GM18868 (cell line): ENCODE data around the gene CEMP1.
"Not testable (repeated sequence)": the region's sequence is repeated elsewhere in the genome, so short reads cannot be mapped to it uniquely, and the experiment has no call there.

ENCODE experiments used
- ATAC-seq: cut with Tn5 transposase; IDR thresholded peaks from one replicate; pipeline ENCODE4 v1.9.1; 2021; ENCODE audit warnings: mild to moderate bottlenecking, moderate library complexity; ENCODE audit not compliant: unreplicated experiment

Gene CEMP1

GRCh38 chr16:2531371-2531695 is at the start of gene CEMP1:
Gene CEMP1 (minus strand): TSS chr16:2531408. CDS start chr16:2531073, 335 bp downstream.
- ATAC-seq: no peak

- ATAC-seq: not testable (repeated sequence)
Observed at GRCh38 chr16:2580818-2581217, 49.6 kb upstream of the CEMP1 start.

GRCh38 chr16:2580143-2580542 is 48.9 kb upstream of the CEMP1 start:
- ATAC-seq: not testable (repeated sequence)

- not testable (repeated sequence) for ATAC-seq
Observed at GRCh38 chr16:2578905-2579304, 47.7 kb upstream of the CEMP1 start.

GRCh38 chr16:2577044-2577443 is 45.8 kb upstream of the CEMP1 start:
- not testable (repeated sequence) for ATAC-seq

- not testable (repeated sequence) for ATAC-seq
Observed at GRCh38 chr16:2575839-2576238, 44.6 kb upstream of the CEMP1 start.

GRCh38 chr16:2572704-2573103 is 41.5 kb upstream of the CEMP1 start:
- not testable (repeated sequence) for ATAC-seq

GRCh38 chr16:2568573-2568972 is 37.4 kb upstream of the CEMP1 start:
- ATAC-seq: not testable (repeated sequence)

- ATAC-seq: not testable (repeated sequence)
Observed at GRCh38 chr16:2567506-2567905, 36.3 kb upstream of the CEMP1 start.

GRCh38 chr16:2560798-2561133 is 29.6 kb upstream of the CEMP1 start:
- peak; percentile 66 for ATAC-seq

- peak; percentile 61 for ATAC-seq
Observed at GRCh38 chr16:2560131-2560797, 29.1 kb upstream of the CEMP1 start.

- not testable (repeated sequence) for ATAC-seq
Observed at GRCh38 chr16:2557150-2557549, 25.9 kb upstream of the CEMP1 start.

GRCh38 chr16:2554709-2555425 is 23.7 kb upstream of the CEMP1 start:
- not testable (repeated sequence) for ATAC-seq

- not testable (repeated sequence) for ATAC-seq
Observed at GRCh38 chr16:2551420-2551889, 20.2 kb upstream of the CEMP1 start.

GRCh38 chr16:2550283-2550878 is 19.2 kb upstream of the CEMP1 start:
- not testable (repeated sequence) for ATAC-seq

GRCh38 chr16:2543771-2544170 is 12.6 kb upstream of the CEMP1 start:
- ATAC-seq: not testable (repeated sequence)

GRCh38 chr16:2541409-2541808 is 10.2 kb upstream of the CEMP1 start:
- ATAC-seq: not testable (repeated sequence)

GRCh38 chr16:2540912-2541311 is 9.7 kb upstream of the CEMP1 start:
- ATAC-seq: not testable (repeated sequence)

- not testable (repeated sequence) for ATAC-seq
Observed at GRCh38 chr16:2539845-2540458, 8.7 kb upstream of the CEMP1 start.

GRCh38 chr16:2539192-2539844 is 8.1 kb upstream of the CEMP1 start:
- ATAC-seq: not testable (repeated sequence)
